Measurements from ENCODE around the gene ADSL.

The ADSL gene

DNA sequence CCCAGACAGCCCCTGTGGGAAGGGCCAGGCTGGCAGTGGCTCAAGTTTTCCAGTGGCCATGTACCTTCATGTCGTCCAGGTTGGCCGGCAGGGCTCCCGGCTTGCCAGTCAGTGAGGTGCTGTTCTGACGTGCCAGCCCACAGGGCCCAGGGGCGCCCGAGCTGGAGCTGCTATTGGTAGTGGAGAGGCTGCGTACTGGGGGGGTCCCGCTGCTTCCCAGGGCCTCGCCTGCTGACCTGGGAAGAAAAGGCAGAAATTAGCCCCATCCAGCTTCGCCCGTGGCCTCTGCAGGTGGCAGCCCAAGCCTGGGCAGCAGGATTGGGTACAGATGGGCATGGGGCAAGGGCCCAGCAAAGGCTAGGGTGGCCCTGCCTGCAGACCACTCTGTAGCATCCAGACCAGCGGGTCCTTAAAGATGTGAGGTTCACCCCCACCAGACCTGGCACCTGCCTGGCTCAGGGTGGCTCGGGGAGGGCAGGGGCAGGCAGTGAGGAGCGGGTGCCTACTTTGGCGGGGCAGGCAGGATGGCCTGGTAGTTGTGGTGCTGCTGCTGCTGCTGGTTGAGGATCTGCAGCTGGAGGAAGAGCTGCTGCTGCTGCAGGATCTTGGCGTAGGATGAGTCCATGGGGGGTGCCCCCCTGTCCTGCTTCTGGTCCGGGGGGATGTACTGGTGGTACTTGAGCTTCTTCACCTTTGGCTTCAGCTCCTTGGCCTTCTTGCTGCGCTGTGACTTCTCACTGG, 74.2 kb downstream of the ADSL start:
- no peak for DNase-seq

DNA sequence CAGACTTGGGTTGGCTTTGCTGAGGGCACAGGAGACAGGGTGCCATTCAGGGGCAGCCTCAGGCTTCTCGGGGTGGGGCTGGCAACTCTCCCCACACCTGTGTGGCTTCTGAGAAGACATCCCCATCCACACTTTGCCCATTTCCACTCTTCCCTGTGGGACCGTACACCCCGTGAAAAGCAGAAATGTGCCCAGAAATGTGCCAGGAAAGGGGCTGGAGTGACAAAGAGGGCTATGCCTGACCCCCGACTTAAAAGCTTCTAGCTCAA, 74.7 kb downstream of the ADSL start:
- no peak for DNase-seq

DNA sequence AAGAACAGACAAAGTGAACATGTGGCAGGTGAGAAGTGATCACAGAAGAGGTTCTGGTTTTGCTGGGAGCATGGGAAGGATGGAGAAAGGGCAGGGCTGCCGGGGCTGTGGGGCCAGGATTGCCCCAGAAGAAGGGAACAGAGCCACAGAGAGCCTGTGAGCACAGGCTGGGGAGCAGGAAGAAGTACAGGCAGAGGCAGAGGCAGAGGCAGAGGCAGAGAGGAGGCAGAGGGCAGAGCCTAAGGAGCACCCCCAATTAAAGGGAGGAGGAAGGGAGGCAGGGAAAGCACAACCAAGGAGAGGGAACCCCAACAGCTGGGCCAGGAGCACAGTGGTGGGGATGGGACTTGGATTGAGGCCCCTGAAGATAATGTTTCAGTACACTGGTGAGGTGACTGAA, 75.6 kb downstream of the ADSL start:
- DNase-seq, result no peak

DNA sequence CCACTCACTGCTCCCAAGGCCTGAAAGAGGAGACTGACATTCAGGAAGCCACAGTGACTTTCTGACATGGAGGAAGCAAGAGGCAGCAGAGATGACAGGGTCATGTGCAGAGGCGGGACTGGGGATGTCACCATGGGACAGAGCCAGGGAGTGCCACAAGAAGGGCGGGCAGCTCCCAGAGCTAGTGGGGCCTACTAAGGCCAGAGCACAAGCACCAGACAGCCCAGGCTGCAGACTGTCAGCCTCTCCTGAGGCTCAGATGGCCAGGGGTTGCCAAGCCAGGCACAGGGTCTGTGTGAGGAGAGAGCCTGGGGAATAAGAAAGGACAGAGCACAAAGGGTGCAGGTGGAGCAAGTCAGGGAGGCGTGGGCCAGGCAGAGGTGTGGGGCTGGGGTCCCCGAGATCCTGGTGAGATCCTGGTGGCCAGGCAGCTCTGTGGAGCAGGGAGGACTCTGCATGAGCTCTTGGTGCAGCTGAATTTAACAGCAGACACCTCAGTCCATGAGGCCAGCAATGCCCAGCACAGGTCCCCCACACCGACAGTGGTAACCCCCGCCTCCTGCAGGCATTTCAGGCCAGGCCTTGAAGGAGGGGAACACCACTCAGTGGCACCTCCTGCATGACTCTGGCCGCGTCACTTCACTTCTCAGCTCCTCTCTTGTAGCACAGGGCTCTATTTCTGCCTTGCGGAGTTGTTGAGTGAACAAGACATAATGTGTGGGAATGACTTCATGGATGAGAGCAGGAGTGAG, 76.4 kb downstream of the ADSL start:
- no peak for DNase-seq

DNA sequence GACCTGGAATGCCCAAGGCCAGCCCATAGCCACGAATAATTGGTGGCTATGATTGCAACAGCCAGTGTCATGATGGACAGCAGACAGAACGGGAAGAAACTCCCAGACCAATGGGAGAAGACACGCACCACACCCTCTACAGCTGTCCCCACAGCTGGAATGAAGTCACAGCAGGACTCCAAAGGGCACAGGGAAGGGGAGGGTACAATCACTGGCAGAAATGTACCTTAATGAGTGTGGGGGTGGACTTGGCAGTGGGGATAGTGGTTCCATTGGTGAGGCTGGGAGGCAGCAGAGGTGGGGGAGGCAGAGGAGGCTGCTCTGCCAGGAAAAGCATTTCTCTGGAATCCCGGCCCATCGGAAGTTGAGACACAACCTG, 77.0 kb downstream of the ADSL start:
- DNase-seq, result no peak

DNA sequence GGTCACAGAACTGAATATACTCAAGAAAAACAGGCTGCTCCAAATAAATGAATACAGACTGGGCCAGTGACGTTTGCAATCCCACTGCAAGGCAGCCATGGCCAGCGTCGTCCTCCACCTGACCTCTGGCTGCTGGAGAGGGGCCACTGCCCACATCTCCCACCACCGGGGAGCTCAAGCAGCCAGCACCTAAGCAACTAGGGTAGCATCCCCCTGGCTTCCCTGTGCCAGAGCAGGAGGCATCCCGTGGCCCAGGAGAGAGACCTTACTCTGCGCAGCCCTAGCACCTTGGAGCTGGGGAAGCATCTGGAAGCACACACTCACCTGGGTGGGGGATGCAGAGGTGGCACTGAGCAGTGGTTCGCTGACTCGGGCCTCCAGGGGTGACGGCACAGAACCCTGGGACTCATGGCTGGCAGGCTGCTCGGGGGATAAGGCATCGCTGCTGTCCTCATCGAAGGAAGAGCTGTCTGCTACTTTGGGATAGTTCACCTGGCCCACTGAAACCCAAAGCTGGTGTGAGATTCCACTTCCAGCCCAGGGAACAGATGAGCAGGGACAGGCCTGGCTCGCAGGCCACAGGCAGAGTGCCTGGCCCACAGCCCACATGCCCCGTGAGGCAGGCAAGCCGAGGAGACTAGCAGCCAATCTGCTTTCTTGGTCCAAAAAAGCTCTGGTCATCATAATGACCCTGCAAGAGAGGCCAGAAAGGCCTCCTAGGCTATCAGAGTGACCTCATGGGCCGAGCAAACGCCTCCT, 77.8 kb downstream of the ADSL start:
- DNase-seq, result no peak

DNA sequence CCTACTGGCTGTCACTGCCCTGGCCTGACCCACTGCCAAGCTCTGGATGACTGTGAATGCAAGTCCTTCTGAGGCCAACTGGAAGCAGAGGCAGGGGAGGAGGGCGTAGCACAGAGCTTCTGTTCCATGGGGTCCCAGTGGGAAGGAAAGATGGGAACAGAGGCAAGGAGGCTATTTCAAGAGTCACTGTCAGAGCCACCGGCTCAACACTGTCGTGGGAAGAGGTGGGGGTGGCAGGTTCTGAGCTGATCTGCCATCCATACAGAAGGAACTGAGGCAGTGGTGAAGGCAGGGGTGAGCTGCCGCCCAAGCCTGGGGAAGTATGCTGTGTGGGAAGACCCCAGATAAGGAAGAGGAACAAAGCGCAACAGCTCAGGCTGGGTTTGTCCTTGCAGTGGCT, 78.8 kb downstream of the ADSL start:
- DNase-seq, result no peak

DNA sequence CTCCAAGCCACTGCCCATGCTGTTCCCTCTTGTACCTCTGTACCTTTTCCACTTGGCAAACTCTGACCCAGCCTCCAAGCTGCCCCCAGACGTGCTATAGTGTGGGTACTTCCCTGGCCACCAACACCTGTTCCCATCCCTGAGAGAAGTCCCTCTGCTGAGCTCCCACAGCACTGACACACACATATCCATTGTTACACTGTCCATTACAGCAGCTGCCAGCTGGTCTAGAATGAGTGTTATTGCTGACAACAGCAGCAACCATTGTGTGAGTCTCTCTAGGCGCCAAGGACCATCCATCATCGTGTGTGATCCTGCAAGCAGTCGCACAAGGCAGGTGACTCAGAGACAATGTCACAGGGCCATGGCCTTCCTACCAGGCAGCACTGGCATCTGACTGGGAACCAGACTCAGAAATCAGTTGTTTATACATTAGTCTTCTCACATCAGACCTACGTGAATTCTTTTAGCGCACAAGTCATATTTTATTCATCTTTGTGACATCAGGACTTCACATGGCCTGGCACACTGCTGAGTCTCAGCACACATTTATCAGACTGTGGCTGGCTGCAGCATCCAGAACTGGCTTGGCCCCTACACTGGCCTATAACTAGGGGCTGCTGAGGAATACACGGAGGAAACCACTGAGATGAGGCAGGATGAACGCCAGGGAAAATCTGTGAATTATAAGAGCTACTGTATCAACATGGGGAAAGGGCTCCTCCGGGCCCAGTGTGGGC, 80.5 kb downstream of the ADSL start:
- no peak for DNase-seq

DNA sequence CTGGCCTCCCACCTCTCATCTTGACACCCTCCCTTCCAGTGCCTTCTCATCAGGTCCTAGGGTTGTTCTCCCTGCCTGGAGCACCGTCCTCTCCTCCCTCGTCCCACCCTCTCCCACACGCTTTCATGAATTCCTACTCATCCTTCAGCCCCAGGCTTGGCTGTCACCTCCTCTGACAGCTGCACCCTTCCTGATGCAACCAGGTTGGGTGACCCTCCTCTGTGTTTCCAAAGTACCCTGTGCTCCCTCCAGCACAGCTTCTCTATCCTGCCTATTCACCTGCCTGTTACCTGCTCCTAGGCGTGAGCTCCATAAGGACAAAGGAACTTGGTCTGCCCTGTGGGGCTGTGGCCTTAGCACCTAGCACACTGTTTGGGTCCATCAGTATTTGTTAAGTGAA, 82.5 kb downstream of the ADSL start:
- DNase-seq, result no peak

DNA sequence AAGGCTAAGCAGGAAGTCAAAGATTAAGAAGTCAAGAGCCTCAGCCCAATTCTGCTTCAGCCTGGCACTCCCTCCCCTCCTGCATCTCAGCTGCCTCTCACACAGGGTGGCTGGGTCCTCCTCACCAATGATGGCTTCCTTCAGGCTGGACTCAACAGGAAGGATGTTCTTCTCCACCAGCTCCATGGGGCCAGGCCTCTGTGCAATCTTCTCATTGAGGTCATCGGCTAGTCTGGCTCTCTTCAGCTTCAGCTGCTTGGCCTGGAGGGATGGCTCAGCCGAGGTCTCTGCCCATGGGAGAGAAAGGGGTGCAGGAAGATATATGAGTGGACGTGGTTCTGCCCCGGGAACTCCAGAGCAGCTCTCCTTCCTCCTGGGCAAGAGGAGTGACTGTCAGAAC, 83.2 kb downstream of the ADSL start:
- DNase-seq, result no peak

DNA sequence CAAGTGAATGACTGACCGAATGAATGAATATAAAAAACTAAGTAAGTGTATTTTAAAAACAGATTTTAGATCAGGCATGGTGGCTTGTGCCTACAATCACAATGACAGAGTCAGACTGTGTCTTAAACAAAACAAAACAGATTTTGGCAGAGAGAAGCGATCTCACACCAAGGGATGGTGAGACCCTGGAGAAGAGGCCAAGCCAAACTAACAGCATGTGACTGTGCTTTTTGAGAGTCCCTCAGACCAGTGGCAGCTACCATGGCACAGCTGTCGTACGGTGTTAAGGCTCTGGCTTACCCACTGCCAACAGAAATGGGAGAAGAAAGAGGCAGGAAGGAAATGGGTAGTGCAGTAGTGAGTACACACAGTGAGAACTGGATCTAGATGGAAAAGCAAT, 84.7 kb downstream of the ADSL start:
- no peak for DNase-seq

DNA sequence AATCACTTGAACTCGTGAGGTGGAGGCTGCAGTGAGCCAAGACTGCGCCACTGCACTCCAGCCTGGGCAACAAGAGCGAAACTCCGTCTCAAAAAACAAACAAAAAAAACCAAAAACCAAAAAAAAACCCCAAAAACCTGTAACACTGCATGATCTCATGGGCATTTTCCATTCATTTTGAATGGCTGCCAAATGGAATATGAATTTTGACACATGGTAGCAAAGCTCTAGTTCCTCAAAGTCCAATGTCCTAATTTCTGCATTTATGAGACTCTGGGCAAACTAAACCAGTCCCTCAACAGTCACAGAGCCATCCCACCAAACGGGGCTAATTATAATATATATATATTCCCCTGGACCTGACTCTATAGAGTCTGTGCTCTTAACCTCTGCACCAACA, 85.9 kb downstream of the ADSL start:
- no peak for DNase-seq

DNA sequence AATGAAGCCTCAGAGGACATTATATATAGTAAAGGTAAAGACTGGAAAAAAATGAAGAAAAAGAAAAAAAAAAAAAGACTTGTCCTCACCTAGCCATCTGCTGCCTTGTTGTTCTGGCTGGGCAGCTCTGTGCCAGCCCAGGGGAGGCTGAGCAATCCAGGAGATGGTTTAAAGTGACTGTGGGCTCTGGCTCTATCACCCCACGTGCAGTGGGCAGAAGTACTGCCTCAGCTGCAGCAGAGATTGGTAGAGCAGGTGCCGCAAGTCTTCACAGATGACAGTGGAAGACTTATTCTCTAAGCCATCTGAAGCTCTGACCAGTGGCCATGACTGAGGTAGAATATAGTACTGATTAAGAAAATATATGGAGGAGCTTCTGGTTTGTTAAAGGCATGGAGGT, 86.3 kb downstream of the ADSL start:
- DNase-seq, result no peak

DNA sequence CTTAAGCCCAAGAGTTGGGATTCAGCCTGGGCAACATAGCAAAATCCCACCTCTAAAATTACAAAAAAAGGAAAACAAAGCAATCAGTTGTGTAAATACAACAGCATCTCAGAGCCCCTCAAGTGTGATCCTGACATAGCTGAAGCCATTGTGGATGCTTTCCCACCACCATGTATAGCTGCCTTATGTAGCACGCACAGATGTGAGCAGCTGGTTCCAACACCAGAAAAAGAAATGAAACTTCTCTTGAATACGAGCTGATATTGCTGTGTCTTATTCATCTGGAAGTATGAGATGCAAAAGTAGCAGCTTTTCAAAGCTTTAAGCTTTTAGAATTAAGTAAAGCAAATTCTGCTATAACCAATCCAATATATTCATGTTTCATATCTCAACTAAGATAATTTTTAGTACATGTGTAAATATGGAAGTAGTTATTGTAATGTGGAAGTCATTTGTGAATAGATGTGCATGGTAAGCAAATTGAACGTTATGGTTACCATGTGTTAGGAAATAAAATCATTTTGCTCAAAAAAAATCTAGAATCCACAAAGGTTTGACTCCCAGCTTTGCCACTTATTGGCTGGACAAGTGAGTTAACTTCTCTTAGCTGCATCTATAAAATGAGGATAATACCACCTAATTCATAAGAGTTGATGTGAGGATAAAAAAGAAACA, 87.3 kb downstream of the ADSL start:
- no peak for DNase-seq

DNA sequence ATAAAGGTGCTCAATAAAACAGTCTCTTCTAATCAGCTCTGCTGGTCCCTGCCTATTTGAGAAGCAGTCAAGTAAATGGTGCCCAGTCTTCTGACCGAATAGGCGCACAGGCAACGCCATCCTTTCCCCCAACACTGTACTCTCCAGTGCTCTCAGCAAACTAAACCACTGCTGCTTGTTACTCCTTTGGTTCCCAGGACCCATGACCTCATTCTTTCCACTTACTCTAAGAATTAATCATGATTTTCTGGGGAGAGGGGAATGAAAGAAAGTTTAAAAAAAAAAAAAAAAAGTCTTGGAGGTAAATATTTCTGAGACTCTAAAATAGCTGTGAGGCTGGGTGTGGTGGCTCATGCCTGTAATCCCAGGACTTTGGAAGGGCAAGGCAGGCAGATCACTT, 87.8 kb downstream of the ADSL start:
- no peak for DNase-seq

DNA sequence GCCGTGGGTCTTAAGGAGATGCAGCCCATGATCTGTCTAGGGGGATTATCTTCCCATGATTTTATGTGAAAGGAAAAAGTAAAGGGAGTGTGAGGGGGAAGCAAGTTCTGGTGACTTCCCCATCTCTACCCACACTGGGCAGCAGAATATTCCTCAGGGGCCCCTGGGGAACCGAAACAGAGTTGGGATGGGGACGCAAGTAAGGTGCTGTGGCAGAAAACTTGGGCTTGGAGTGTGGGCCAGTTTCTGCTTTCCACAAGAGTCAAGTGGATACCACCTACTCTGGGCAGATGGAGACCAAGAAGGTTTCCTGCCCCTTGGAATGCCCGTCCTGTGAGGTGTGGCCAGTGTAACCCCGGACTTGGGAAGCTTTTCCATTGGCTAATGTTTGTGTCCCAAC, 88.4 kb downstream of the ADSL start:
- no peak for DNase-seq

DNA sequence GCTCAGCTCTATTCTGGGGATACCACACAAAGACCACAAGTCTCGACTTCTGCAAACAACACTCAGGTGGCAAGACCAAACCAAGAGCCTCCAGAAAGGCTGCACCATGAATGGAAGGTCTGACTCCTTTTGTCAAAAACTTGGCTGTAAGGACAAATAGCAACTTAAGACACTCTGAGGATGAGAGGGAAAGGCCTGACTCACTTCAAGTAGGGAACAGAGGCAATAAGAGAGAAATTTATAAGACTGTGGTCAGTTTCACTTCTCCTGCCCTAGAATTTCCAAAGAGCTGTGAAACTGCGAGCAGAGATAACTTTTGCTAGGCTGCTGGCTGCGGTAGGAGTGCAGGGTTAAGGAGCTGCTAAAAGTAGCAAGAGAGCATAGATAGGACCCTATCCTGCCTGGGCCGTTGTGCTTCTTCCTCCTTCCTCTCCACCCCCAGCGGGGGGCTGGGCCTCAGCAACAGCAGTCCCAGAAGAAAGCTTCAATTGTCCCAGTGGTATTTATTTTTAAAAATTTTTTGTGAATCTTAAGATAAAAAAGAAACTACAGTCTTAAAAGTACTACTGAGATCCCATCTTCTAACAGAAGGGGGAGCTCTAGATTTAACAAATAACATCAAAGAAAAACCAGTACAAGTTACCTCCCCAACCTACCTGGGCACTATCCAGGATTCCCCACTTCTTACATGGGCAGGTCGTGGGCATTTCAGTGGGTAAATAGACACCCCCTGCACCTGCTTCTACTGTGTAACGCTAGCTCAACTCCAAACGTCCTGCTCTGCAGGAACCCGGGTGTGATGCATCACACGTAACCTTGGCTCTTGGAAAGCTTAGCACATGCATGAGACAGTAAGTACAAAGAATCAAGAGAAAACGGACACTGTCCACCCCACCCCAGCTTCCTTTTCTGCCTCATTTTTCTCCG, 90.5 kb downstream of the ADSL start:
- DNase-seq, result peak; percentile 5

Data from NCI-H1436 treated with DMSO at 0.1 percent for 48 hours (cell line).